G401.6 (cell line): ENCODE data around the gene B4GALNT4.
"Not testable (repeated sequence)": the region's sequence is repeated elsewhere in the genome, so short reads cannot be mapped to it uniquely, and the experiment has no call there.

ENCODE experiments used
- FAIRE-seq: peaks from 2 replicates; lab custom pipeline; 2012; peaks lifted over from hg19 to GRCh38; lab: Jason Lieb, UNC

B4GALNT4 gene

DNA sequence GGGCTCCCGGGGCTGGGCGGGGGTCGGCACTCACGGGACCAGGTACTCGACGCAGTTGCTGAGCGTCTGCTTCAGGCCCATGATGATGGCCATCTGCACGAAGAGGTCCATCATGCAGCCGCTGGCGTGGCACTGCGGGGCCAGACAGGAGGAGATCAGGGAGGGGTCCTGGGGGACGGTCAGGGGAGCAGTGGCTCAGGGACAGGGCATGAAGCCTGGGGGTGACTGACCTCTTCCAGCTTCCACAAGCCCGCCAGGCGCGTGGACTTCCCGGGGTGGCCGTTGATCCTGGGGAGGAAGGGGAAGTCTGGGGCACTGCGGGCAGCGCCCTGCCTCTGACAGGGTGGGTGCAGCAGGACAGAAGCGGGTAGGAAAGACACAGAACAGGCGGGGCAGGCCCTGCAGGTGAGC lies 51.6 kb downstream of the B4GALNT4 start:
- FAIRE-seq, result no peak

DNA sequence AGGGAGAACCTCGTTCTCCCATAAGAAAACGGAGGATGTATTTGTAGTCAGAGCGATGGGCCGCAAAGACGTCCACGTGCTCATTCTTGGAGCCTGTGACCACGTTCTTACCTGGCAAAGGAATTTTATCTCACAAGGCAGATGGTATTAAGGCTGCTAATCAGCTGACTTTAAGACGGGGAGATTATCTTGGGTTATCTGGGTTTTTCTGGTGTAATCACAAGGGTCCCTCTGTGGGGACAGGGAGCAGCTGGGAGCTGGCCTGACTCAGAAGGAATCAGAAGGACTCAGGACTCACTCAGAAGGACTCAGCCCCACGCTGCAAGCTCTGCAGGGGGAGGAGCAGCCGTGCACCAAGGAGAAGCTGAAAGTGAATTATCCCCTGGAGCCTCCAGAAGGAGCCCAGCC lies 53.0 kb downstream of the B4GALNT4 start:
- no peak for FAIRE-seq

DNA sequence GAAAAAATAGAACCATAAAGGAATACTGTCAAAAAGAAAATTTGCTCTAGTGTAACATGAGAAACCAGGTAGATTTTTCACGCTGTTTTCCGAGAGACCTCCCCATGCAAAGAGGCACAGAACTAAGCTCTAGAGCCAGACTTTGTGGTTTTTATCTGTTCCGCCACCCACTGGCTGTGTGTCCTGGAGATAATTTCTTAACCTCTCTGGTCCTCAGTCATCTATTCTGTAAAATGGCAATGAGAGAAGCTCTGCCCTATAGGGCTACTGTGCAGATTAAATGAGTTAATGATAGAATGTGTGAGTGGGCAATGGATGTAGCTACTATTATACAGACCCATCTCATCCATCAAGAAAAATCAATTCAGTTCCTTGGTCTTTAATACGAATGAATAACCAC lies 54.9 kb downstream of the B4GALNT4 start:
- no peak for FAIRE-seq

DNA sequence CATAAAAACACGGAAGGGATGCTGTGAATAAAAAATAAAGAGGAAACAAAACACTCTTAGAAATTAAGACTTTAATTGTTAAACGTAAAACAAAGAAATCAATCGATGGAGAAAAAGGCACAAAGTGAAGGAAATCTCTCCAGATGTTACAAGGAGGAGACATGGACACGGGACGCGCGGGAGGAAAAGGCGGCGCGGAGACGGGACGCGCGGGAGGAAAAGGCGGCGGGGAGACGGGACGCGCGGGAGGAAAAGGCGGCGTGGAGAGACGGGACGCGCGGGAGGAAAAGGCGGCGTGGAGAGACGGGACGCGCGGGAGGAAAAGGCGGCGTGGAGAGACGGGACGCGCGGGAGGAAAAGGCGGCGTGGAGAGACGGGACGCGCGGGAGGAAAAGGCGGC lies 55.5 kb downstream of the B4GALNT4 start:
- not testable (repeated sequence) for FAIRE-seq

DNA sequence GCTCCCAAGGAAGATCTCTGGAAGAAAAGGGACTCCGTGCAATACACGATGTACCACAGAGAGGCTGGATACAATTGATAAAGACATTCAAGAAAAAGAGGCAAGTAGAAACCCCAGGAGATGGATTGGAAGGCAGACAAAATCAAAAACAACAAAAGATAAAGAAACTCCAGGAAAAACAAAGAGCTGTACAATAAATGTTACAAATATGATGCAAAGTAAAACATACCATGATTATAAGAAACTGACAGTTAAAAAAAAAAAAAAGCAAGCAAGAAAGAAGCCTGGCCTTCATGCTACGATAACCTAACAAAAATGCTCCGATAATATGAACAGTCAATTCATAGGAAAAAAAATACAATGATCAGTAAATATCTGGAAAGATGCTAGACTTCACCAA lies 56.0 kb downstream of the B4GALNT4 start:
- FAIRE-seq, result peak; percentile 58

- no peak for FAIRE-seq
Measured at GRCh38 chr11:426851-427250, 57.6 kb downstream of the B4GALNT4 start.

GRCh38 chr11:428295-428694 lies 59.0 kb downstream of the B4GALNT4 start:
- no peak for FAIRE-seq

GRCh38 chr11:429391-429790 lies 60.1 kb downstream of the B4GALNT4 start:
- FAIRE-seq, result no peak

DNA sequence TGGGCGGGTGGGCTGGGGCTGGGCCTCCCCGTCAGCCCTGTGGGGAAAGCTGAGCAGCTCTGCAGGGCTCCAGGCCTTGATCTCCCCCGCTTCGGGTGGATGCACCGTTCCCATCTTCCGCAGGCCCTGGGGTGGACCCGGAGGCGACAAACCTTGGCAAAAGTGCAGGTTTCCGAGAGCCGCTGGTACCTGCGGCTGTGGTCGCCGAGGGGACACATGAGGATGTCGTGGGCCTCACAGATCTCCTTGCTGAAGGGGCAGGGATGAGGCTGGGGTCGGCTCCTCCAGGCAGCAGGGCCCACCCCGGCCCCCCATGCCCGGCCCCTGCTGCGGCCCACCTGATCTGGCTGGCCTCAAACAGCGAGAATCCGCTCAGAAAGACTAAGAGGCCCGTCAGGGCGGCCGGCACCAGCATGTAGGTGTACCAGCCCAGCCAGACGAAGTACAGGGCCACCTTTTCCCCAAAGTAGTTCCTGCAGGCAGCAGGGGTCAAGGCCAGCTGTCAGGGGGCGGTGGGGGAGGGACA lies 60.7 kb downstream of the B4GALNT4 start:
- FAIRE-seq, result no peak
